HepG2 (cell line): ENCODE measurements around the gene ACSF3. TPM values are rescaled to one million over a fixed set of nuclear protein-coding genes. Genes with fewer than 3 reads are reported as not detected.

Experiments
- EED ChIP-seq: sonication (generic); formaldehyde crosslinking; IDR thresholded peaks from 2 replicates; pipeline ENCODE4 v1.5.0; 2020; ENCODE audit warnings: mild to moderate bottlenecking, missing genetic modification reagents
- FOXP1 ChIP-seq, 2 experiments: fragments of 450-650 bp in 1 of 2; IDR thresholded peaks; 2 replicates each; pipeline ENCODE4 v1.6.1; 2017 to 2018; ENCODE audit warnings: antibody characterized with exemption in 1 of 2
- GABPB1 ChIP-seq: IDR thresholded peaks from 2 replicates; pipeline ENCODE4 v1.6.1; 2016; ENCODE audit warnings: mild to moderate bottlenecking, missing genetic modification reagents, moderate library complexity, missing compliant biosample characterization
- HNRNPUL1 ChIP-seq: fragments of 200-400 bp; formaldehyde crosslinking; IDR thresholded peaks from 2 replicates; pipeline ENCODE4 v1.6.1; 2017; ENCODE audit warnings: low read depth, mild to moderate bottlenecking, low read length, moderate library complexity
- HOXA3 ChIP-seq: sonication (generic); formaldehyde crosslinking; IDR thresholded peaks from 2 replicates; pipeline ENCODE4 v1.5.0; 2020; ENCODE audit warnings: missing genetic modification reagents
- IKZF4 ChIP-seq: sonication (generic); formaldehyde crosslinking; IDR thresholded peaks from 2 replicates; pipeline ENCODE4 v1.5.1; 2020; ENCODE audit warnings: borderline replicate concordance, mild to moderate bottlenecking, low read depth, missing genetic modification reagents; ENCODE audit errors: not compliant biosample characterization
- KDM5B ChIP-seq: sonication (generic); formaldehyde crosslinking; IDR thresholded peaks from 2 replicates; pipeline ENCODE4 v1.4.0; 2020; ENCODE audit warnings: missing genetic modification reagents, mild to moderate bottlenecking, borderline replicate concordance
- PCBP2 ChIP-seq: fragments of 200-400 bp; formaldehyde crosslinking; optimal IDR thresholded peaks from 2 replicates; pipeline ENCODE3; 2018; ENCODE audit warnings: low read length, low read depth; ENCODE audit not compliant: poor library complexity, severe bottlenecking
- RELA ChIP-seq: sonication (generic); formaldehyde crosslinking; IDR thresholded peaks from 2 replicates; pipeline ENCODE4 v1.4.0; 2020; ENCODE audit warnings: missing genetic modification reagents
- REXO4 ChIP-seq: sonication (generic); formaldehyde crosslinking; IDR thresholded peaks from 2 replicates; pipeline ENCODE4 v1.8.0; 2022; ENCODE audit warnings: missing genetic modification reagents, mild to moderate bottlenecking, borderline replicate concordance
- SOX13 ChIP-seq, 3 experiments: fragments of 450-650 bp in 1 of 3; sonication (generic) in 1 of 3; formaldehyde crosslinking in 1 of 3; IDR thresholded peaks in 2 of 3; conservative IDR thresholded peaks in 1 of 3; 2 replicates each; pipeline versions ENCODE4 v1.5.0 to v1.6.1; 2016 to 2020; ENCODE audit warnings: antibody characterized with exemption in 1 of 3, mild to moderate bottlenecking in 1 of 3, missing compliant biosample characterization in 1 of 3, missing genetic modification reagents in 1 of 3, moderate library complexity in 1 of 3
- SUZ12 ChIP-seq: fragments of 150-350 bp; IDR thresholded peaks from 2 replicates; pipeline ENCODE4 v1.6.1; 2014; ENCODE audit warnings: low read depth, low read length
- TBL1XR1 ChIP-seq: fragments of 150-350 bp; IDR thresholded peaks from 2 replicates; pipeline ENCODE4 v1.6.1; 2014; ENCODE audit warnings: borderline replicate concordance, low read length; ENCODE audit not compliant: partially characterized antibody
- ZNF138 ChIP-seq: sonication (generic); formaldehyde crosslinking; IDR thresholded peaks from 2 replicates; pipeline ENCODE4 v1.5.0; 2020; ENCODE audit warnings: mild to moderate bottlenecking, low read depth, missing genetic modification reagents
- ZNF337 ChIP-seq: sonication (generic); formaldehyde crosslinking; IDR thresholded peaks from 2 replicates; pipeline ENCODE4 v1.5.1; 2020; ENCODE audit warnings: missing genetic modification reagents, low read depth, mild to moderate bottlenecking, borderline replicate concordance
- ZNF530 ChIP-seq: sonication (generic); formaldehyde crosslinking; IDR thresholded peaks from 2 replicates; pipeline ENCODE4 v1.5.0; 2020; ENCODE audit warnings: low read depth, mild to moderate bottlenecking, missing genetic modification reagents
- ZNF547 ChIP-seq: sonication (generic); formaldehyde crosslinking; IDR thresholded peaks from 2 replicates; pipeline ENCODE4 v1.5.1; 2020; ENCODE audit warnings: mild to moderate bottlenecking, missing genetic modification reagents
- ZNF550 ChIP-seq: sonication (generic); formaldehyde crosslinking; IDR thresholded peaks from 2 replicates; pipeline ENCODE4 v1.4.0; 2020; ENCODE audit warnings: mild to moderate bottlenecking, missing genetic modification reagents, borderline replicate concordance
- ZNF556 ChIP-seq: sonication (generic); formaldehyde crosslinking; IDR thresholded peaks from 2 replicates; pipeline ENCODE4 v1.4.0; 2020; ENCODE audit warnings: mild to moderate bottlenecking, missing genetic modification reagents, borderline replicate concordance
- ZNF7 ChIP-seq: IDR thresholded peaks from 2 replicates; pipeline ENCODE4 v1.6.1; 2016; ENCODE audit warnings: missing biosample characterization, missing genetic modification reagents
- ZNF788 ChIP-seq: sonication (generic); formaldehyde crosslinking; IDR thresholded peaks from 2 replicates; pipeline ENCODE4 v1.5.0; 2020; ENCODE audit warnings: mild to moderate bottlenecking, missing genetic modification reagents, borderline replicate concordance
- ZSCAN31 ChIP-seq: sonication (generic); formaldehyde crosslinking; IDR thresholded peaks from 2 replicates; pipeline ENCODE4 v1.5.0; 2020; ENCODE audit warnings: low read depth, mild to moderate bottlenecking, missing genetic modification reagents
- polyA plus RNA-seq, 8 experiments: library from polyadenylated mRNA; depleted of rRNA in 3 of 8; stranded (reverse) in 7 of 8; unstranded in 1 of 8; fragments of >200 nt; fragmentation: Illumina TruSeq in 4 of 8; extraction: Trizol in 4 of 8; gene quantifications; 2 replicates each; pipeline versions ENCODE4 v1.2.1 to v1.2.3, GENCODE V29; 2011 to 2016; ENCODE audit warnings: low read depth in 4 of 8, missing spikeins in 1 of 8, mixed read lengths in 1 of 8; ENCODE audit not compliant: insufficient read depth in 1 of 8
- total RNA-seq, 5 experiments: library from RNA; depleted of rRNA; stranded (reverse); fragments of >200 nt; fragmentation: Illumina TruSeq; extraction: Trizol; gene quantifications; 2 replicates each; pipeline ENCODE4 v1.2.3, GENCODE V29; 2016; ENCODE audit warnings: low read depth in 1 of 5
- TF ChIP-seq, protein P1 (sequence below): sonication (generic); formaldehyde crosslinking; IDR thresholded peaks from 2 replicates; pipeline ENCODE4 v1.4.0; 2020; ENCODE audit warnings: missing genetic modification reagents, borderline replicate concordance
- TF ChIP-seq, protein P2 (sequence below): sonication (generic); formaldehyde crosslinking; IDR thresholded peaks from 2 replicates; pipeline ENCODE4 v1.4.0; 2020; ENCODE audit warnings: mild to moderate bottlenecking, missing genetic modification reagents
- TF ChIP-seq, protein P3 (sequence below): sonication (generic); formaldehyde crosslinking; IDR thresholded peaks from 2 replicates; pipeline ENCODE4 v1.8.0; 2022; ENCODE audit warnings: low read depth, missing genetic modification reagents

ACSF3 gene
- total and polyA plus RNA-seq, 2 of the 13 experiments (the other 11 are each of a cell fraction or from before 2014, with no cell fraction given) = 14.9 to 30.6 TPM

DNA sequence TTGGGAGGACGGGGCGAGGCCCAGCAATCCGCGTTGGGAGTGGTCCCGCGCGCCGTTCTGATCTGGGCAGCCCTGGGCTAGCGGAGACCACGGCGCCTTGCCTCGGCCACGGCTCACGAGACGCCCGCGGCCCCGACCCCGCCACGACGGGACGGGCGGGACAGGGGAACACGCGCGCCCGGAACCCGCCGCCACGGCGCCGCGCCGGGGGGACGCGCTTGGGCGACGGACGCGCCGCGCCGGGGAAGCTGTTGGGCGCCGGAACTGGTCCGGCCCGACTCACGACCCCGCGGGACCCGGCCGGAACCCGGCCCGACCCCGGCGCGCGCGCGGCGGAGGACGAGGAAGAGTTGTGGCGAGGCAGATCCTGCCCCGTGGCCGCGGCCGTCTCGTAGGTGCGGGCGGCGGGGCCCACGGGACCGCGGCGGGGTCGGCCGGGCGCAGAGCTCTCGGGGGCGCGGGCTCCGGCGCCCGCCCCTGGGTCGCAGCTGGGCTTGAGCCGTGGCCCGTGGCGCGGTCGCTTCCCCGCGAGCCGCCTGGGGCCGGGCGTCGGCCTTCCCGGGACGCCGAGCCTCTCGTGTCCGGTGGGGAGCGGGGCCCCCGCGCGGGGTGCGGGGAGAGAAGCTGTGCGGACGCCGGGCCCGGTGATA lies at the start of gene ACSF3 (continued):
- TF ChIP-seq HNRNPUL1 (no peak), RELA (CRISPR knock-in tag) (peak; percentile 66; the same call in 1 of the 2 replicates), PCBP2 (no peak), KDM5B (CRISPR knock-in tag) (0 out of 2 replicates have a peak, but pooled peaks have one; percentile 21), GABPB1 (CRISPR knock-in tag) (peak; percentile 92), ZNF556 (CRISPR knock-in tag) (peak; percentile 55; the same call in 1 of the 2 replicates), FOXP1 (IDR thresholded peaks at IDR 0.05) (no peak), FOXP1 (CRISPR knock-in tag; IDR thresholded peaks at IDR 0.05) (no peak), TBL1XR1 (peak; percentile 45), REXO4 (CRISPR knock-in tag) (no peak), ZNF550 (no peak), ZNF337 (CRISPR knock-in tag) (no peak), ZNF7 (CRISPR knock-in tag) (no peak), HOXA3 (CRISPR knock-in tag) (peak; percentile 97), SOX13 (IDR thresholded peaks at IDR 0.05) (no peak), SOX13 (CRISPR knock-in tag; conservative IDR thresholded peaks at IDR 0.05 in 1 of 2, IDR thresholded peaks at IDR 0.05 in 1 of 2) (peak in 1 of 2 experiments; percentile 2; a peak in 1 of 4 replicates), ZNF138 (CRISPR knock-in tag) (peak; percentile 74; the same call in 1 of the 2 replicates), ZSCAN31 (CRISPR knock-in tag) (peak; percentile 34; the same call in 1 of the 2 replicates), IKZF4 (peak; percentile 58), ZNF530 (CRISPR knock-in tag) (no peak), ZNF547 (0 out of 2 replicates have a peak, but pooled peaks have one; percentile 57), EED (CRISPR knock-in tag) (no peak), SUZ12 (peak; percentile 23; the same call in 1 of the 2 replicates), ZNF788 (no peak)
- TF ChIP-seq, protein P1, sequence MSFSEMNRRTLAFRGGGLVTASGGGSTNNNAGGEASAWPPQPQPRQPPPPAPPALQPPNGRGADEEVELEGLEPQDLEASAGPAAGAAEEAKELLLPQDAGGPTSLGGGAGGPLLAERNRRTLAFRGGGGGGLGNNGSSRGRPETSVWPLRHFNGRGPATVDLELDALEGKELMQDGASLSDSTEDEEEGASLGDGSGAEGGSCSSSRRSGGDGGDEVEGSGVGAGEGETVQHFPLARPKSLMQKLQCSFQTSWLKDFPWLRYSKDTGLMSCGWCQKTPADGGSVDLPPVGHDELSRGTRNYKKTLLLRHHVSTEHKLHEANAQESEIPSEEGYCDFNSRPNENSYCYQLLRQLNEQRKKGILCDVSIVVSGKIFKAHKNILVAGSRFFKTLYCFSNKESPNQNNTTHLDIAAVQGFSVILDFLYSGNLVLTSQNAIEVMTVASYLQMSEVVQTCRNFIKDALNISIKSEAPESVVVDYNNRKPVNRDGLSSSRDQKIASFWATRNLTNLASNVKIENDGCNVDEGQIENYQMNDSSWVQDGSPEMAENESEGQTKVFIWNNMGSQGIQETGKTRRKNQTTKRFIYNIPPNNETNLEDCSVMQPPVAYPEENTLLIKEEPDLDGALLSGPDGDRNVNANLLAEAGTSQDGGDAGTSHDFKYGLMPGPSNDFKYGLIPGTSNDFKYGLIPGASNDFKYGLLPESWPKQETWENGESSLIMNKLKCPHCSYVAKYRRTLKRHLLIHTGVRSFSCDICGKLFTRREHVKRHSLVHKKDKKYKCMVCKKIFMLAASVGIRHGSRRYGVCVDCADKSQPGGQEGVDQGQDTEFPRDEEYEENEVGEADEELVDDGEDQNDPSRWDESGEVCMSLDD (CRISPR knock-in tag) = 0 out of 2 replicates have a peak, but pooled peaks have one; percentile 37
- TF ChIP-seq, protein P2, sequence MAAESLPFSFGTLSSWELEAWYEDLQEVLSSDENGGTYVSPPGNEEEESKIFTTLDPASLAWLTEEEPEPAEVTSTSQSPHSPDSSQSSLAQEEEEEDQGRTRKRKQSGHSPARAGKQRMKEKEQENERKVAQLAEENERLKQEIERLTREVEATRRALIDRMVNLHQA (CRISPR knock-in tag) = no peak
- TF ChIP-seq, protein P3, sequence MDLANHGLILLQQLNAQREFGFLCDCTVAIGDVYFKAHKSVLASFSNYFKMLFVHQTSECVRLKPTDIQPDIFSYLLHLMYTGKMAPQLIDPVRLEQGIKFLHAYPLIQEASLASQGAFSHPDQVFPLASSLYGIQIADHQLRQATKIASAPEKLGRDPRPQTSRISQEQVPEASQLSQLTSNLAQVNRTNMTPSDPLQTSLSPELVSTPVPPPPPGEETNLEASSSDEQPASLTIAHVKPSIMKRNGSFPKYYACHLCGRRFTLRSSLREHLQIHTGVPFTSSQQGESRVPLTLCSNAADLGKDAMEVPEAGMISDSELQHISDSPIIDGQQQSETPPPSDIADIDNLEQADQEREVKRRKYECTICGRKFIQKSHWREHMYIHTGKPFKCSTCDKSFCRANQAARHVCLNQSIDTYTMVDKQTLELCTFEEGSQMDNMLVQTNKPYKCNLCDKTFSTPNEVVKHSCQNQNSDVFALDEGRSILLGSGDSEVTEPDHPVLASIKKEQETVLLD (CRISPR knock-in tag) = peak; percentile 83
